Ishikawa (cell line): ENCODE results near the gene TMEM242.

Experiments
- CEBPB ChIP-seq: IDR thresholded peaks from 2 replicates; pipeline ENCODE4 v1.6.1; 2012
- CREB1 ChIP-seq: IDR thresholded peaks from 2 replicates; pipeline ENCODE4 v1.6.1; 2012; ENCODE audit warnings: low read depth
- EP300 ChIP-seq: IDR thresholded peaks from 2 replicates; pipeline ENCODE4 v1.6.1; 2012; ENCODE audit warnings: borderline replicate concordance
- FOXM1 ChIP-seq: IDR thresholded peaks from 2 replicates; pipeline ENCODE4 v1.6.1; 2012; ENCODE audit warnings: low read depth, borderline replicate concordance
- NFIC ChIP-seq: IDR thresholded peaks from 2 replicates; pipeline ENCODE4 v1.6.1; 2012
- RAD21 ChIP-seq: IDR thresholded peaks from 2 replicates; pipeline ENCODE4 v1.6.1; 2012; ENCODE audit warnings: low read depth
- REST ChIP-seq: IDR thresholded peaks from 2 replicates; pipeline ENCODE4 v1.6.1; 2012; ENCODE audit warnings: low read depth, mild to moderate bottlenecking
- TAF1 ChIP-seq: IDR thresholded peaks from 2 replicates; pipeline ENCODE4 v1.6.1; 2012; ENCODE audit warnings: low read depth, mild to moderate bottlenecking
- TCF12 ChIP-seq: IDR thresholded peaks from 2 replicates; pipeline ENCODE4 v1.6.1; 2012; ENCODE audit warnings: low read depth
- TEAD4 ChIP-seq: IDR thresholded peaks from 2 replicates; pipeline ENCODE4 v1.6.1; 2012
- USF1 ChIP-seq: IDR thresholded peaks from 2 replicates; pipeline ENCODE4 v1.6.1; 2012
- YY1 ChIP-seq: IDR thresholded peaks from 2 replicates; pipeline ENCODE4 v1.6.1; 2012; ENCODE audit warnings: low read depth
- ZBTB7A ChIP-seq: IDR thresholded peaks from 2 replicates; pipeline ENCODE4 v1.6.1; 2012; ENCODE audit warnings: low read depth
- TF ChIP-seq, protein P1 (sequence below): IDR thresholded peaks from 2 replicates; pipeline ENCODE4 v1.6.1; 2012

DNA sequence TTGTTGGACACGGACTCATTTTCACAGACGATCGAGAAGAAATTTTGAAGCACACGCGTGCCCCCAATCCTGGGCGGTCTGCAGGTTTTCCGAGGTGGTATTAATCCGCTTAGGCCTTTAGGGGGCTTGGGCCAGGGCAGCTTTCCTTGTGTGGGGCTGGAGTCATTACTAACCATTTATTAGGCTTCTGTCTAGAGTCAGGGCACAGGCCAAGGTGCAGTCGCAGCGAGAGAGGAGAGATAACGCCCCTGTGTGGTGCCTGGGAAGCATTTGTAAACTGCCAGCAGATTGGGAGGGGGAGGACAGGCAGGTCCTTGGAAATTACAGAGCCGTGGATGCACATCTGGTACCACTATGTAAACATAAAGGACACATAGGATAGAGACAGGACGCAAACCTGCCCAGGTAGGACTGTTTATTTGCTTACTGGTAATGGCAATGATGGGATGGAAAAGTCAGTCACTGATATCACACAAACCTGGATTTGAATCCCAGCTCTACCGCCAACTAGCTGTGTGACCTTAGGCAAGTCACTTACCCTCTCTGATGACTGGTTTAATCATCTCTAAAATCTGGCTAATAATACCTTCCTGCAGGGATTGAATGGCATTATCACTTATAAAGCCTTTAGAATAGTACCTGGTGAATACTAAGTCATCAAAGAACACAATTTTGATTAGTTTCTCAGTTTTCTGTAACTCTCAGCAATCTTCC, 76.4 kb downstream of the TMEM242 start:
- TF ChIP-seq TAF1 (no peak), YY1 (no peak), REST (no peak), TCF12 (no peak), NFIC (no peak), EP300 (no peak), CEBPB (no peak), RAD21 (no peak), FOXM1 (no peak), TEAD4 (no peak), CREB1 (no peak), USF1 (no peak), ZBTB7A (no peak)
- TF ChIP-seq, protein P1, sequence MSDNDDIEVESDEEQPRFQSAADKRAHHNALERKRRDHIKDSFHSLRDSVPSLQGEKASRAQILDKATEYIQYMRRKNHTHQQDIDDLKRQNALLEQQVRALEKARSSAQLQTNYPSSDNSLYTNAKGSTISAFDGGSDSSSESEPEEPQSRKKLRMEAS: no peak
